ENCODE measurements around the gene ZNF653. TPM values are rescaled to one million over a fixed set of nuclear protein-coding genes. Genes with fewer than 3 reads are reported as not detected.

Gene ZNF653
- total and polyA plus RNA-seq, 9 of the 15 experiments (the other 6 are each of a cell fraction or from before 2014, with no cell fraction given): 1.6 to 8.0 (median 4.2) TPM; not detected in 2

DNA sequence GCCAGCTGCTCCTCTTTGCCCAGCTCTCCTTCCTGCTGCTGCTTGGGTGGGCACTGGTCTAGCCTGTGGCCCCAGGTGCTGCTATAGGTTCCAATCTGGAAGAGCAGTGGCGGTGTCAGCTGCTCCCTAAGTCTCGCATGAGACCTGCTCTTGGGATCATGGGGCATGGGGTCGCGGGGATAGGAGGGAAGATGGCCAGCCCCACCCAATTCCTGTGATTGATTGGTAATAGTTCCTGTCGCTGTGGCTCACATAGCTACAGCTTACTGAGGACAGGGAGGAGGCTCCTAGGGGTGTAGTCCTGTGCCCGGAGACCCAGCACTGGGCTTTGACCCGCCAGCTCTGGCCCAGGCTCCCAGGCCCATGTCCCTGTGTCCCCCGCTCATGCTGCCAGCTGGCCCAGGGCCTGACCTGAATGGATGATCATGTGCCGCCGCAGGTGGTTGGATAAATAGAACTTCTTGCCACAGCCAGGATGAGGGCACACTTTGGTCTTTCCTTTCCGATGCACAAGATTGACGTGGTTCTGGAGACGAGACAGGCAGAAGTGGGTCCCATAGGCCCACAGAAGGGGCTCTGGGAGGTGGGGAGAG lies 20.3 kb downstream of the ZNF653 start (continued):
- TF ChIP-seq, protein P1, sequence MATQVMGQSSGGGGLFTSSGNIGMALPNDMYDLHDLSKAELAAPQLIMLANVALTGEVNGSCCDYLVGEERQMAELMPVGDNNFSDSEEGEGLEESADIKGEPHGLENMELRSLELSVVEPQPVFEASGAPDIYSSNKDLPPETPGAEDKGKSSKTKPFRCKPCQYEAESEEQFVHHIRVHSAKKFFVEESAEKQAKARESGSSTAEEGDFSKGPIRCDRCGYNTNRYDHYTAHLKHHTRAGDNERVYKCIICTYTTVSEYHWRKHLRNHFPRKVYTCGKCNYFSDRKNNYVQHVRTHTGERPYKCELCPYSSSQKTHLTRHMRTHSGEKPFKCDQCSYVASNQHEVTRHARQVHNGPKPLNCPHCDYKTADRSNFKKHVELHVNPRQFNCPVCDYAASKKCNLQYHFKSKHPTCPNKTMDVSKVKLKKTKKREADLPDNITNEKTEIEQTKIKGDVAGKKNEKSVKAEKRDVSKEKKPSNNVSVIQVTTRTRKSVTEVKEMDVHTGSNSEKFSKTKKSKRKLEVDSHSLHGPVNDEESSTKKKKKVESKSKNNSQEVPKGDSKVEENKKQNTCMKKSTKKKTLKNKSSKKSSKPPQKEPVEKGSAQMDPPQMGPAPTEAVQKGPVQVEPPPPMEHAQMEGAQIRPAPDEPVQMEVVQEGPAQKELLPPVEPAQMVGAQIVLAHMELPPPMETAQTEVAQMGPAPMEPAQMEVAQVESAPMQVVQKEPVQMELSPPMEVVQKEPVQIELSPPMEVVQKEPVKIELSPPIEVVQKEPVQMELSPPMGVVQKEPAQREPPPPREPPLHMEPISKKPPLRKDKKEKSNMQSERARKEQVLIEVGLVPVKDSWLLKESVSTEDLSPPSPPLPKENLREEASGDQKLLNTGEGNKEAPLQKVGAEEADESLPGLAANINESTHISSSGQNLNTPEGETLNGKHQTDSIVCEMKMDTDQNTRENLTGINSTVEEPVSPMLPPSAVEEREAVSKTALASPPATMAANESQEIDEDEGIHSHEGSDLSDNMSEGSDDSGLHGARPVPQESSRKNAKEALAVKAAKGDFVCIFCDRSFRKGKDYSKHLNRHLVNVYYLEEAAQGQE (IDR thresholded peaks at IDR 0.05; ENCODE audit: borderline replicate concordance): no peak
- TF ChIP-seq, protein P1 (CRISPR knock-in tag; IDR thresholded peaks at IDR 0.05; ENCODE audit: low read depth): no peak
- no peak for TF ChIP-seq SIN3B (IDR thresholded peaks at IDR 0.05; ENCODE audit: low read depth)
- TF ChIP-seq SAFB2 (IDR thresholded peaks at IDR 0.05; ENCODE audit: borderline replicate concordance, low read depth, low read length, severe bottlenecking): no peak
- no peak for TF ChIP-seq CSDE1 (IDR thresholded peaks at IDR 0.05)
- no peak for TF ChIP-seq HOXB6 (CRISPR knock-in tag; IDR thresholded peaks at IDR 0.05; ENCODE audit: borderline replicate concordance)
- TF ChIP-seq, protein P2, sequence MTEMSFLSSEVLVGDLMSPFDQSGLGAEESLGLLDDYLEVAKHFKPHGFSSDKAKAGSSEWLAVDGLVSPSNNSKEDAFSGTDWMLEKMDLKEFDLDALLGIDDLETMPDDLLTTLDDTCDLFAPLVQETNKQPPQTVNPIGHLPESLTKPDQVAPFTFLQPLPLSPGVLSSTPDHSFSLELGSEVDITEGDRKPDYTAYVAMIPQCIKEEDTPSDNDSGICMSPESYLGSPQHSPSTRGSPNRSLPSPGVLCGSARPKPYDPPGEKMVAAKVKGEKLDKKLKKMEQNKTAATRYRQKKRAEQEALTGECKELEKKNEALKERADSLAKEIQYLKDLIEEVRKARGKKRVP (CRISPR knock-in tag; IDR thresholded peaks at IDR 0.05): no peak
- no peak for TF ChIP-seq RFX5 (IDR thresholded peaks at IDR 0.05; ENCODE audit: low read depth, low read length)
- TF ChIP-seq ZNF212 (CRISPR knock-in tag; IDR thresholded peaks at IDR 0.05): no peak

All from K562 (cell line).